ENCODE measurements around the gene RNF213.

DNA sequence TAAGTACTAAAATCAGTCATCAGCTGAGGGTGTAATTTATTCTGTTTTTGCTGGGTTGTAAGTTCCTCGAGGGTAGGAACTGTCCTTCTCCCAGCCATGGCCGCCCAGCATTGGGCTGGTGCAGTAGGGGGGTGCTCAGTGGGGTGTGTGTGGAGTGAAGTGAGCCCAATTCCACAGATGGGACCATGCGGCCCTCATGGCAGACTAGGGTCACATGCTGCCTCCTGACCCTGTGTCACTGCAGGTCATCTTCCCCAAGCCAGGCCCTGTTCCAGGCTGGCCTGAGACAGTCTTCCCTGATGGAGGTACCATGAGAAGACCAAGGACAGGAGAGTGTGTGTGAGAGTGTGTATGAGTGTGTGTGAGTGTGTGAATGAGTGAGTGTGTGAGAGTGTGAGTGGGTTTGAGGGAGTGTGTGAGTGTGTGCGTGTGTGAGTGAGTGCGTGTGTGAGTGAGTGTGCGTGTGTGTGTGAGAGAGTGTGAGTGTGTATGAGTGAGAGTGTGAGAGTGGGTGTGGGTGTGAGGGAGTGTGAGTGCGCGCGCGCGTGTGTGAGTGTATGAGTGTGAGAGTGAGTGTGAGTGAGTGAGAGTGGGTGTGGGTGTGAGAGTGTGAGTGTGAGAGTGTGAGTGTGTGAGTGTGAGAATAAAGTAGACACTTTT lies 36.7 kb upstream of the RNF213 start:
- TF ChIP-seq, protein P1, sequence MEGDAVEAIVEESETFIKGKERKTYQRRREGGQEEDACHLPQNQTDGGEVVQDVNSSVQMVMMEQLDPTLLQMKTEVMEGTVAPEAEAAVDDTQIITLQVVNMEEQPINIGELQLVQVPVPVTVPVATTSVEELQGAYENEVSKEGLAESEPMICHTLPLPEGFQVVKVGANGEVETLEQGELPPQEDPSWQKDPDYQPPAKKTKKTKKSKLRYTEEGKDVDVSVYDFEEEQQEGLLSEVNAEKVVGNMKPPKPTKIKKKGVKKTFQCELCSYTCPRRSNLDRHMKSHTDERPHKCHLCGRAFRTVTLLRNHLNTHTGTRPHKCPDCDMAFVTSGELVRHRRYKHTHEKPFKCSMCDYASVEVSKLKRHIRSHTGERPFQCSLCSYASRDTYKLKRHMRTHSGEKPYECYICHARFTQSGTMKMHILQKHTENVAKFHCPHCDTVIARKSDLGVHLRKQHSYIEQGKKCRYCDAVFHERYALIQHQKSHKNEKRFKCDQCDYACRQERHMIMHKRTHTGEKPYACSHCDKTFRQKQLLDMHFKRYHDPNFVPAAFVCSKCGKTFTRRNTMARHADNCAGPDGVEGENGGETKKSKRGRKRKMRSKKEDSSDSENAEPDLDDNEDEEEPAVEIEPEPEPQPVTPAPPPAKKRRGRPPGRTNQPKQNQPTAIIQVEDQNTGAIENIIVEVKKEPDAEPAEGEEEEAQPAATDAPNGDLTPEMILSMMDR (IDR thresholded peaks at IDR 0.05; ENCODE audit: insufficient read depth, low read length, poor library complexity, severe bottlenecking), result no peak
- TF ChIP-seq EZH2phosphoT487 (conservative IDR thresholded peaks at IDR 0.05; ENCODE audit: low read length), result no peak

All from SU-DHL-6 (cell line).